Erythroblast (primary cell): ENCODE measurements around the gene TMEM170B.
"Not testable (repeated sequence)": the region's sequence is repeated elsewhere in the genome, so short reads cannot be mapped to it uniquely, and the experiment has no call there.

Source experiments
- DNase-seq, 2 experiments: peaks; one replicate each; lab custom pipeline; 2025; lab: John Stamatoyannopoulos, UW
- GATA1 ChIP-seq: IDR thresholded peaks from 2 replicates; pipeline ENCODE4 v1.6.1; 2011; ENCODE audit warnings: low read depth, mild to moderate bottlenecking, control low read depth, low read length, moderate library complexity
- POLR2A ChIP-seq: IDR thresholded peaks from 2 replicates; pipeline ENCODE4 v1.6.1; 2011; ENCODE audit warnings: mild to moderate bottlenecking, low read length

Gene TMEM170B

GRCh38 chr6:11538819-11539468 is 1.4 kb downstream of the TMEM170B start:
- no peak for DNase-seq
- TF ChIP-seq POLR2A (no peak), GATA1 (no peak)

DNA sequence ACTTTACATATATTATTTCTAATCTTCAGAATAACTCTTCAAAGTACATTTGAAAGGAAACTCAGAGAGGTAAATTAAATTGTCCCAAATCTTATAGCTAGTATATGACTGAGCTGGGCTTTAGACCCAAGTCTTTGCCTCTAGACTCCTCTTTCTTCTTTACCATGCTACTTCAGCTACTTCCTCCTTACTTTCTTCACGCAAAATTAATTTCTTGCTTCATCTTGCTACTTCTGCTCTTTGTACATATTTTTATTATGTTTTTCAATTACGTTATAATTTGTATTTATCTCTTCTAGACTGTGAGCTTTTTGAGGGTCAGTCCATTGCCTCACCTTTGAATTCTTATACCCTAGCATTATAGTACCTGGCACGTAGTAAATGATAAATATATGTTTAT is 5.3 kb downstream of the TMEM170B start:
- DNase-seq: no peak
- TF ChIP-seq POLR2A (no peak), GATA1 (no peak)

DNA sequence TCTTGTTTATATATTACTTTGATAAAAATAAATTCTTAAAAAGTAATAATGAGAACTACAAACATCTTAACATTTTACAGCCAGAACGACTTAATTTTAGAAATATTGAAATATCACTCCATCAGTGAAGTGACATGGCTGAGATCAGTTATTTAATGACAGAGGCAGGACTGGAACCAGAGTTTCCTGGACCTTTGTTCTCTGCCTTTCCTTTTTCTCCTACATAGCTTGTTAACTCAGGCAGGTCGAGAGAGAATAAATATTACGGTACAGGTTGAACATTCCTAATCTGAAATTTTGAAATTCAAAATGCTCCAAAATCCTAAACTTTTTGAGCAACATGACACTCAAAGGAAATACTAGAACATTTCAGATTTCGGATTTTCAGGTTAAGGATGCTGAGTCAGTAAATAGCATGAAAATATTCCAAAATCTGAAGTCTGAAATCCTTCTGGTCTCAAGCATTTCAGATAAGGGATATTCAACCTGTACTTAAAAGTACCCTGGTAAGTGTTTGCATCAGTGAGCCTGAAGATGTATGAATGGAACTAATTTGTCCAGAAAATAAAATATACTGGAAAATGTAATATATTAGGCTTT is 6.5 kb downstream of the TMEM170B start:
- TF ChIP-seq GATA1 (no peak), POLR2A (no peak)
- DNase-seq: no peak

- not testable (repeated sequence) for DNase-seq
These were observed 10.3 kb downstream of the TMEM170B start for GRCh38 chr6:11547846-11548245.

GRCh38 chr6:11548578-11548977 is 11.0 kb downstream of the TMEM170B start:
- not testable (repeated sequence) for DNase-seq

DNA sequence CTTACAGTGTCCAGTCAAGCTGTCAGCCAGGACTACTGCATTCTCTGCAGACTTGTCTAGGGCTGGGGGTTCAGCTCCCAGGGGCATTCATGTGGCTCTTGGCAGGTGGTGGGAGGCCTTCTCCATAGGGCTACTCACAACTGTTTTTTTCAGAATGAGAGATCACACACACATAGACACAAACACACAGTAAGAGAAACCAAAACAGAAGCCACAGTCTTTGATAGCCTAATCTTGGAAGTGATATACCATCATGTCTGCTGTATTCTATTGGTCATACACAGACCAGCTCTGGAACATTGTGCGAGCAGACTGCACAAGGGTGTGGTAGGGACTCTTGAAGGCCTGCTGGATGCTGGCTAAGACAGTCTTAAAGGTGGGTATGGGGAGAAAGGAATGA is 13.5 kb downstream of the TMEM170B start:
- no peak for TF ChIP-seq POLR2A
- no peak for TF ChIP-seq GATA1
- DNase-seq: no peak

DNA sequence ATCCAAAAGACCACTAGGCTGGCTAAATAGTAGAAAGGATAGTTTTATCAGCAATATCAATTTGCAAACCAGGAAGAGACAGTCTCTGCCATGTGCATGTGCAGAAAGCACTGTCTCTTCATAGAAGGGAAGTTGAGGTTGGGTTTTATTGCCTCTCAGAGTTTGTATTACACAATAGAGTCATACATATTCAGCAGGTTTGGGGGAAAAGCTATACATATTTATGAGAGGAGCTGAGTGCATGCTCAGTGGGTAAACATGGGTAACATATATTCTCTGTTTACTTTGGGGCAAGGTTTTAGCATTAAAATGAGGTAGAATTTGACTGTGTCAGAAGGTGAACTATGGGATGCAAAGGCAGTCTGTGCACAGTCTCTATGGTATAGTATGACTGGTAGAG is 14.9 kb downstream of the TMEM170B start:
- DNase-seq: no peak

DNA sequence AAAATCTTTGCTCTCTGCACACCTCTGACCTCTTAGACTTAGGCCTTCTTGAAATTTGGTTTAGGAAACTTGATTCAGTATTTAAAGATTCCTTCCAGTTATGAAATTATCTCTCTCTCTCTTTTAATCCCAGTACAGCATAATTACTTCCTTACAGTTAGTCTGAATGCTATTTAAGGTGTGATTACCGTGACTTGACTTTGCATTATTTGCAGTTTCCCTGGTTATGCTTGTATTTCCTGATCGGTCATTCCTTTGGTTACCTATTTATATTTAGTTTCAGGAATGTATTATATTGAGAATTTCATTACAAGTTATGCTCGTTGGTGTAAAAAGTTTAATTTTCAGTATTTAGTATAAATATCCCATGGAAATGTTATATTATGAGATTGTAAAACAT is 16.3 kb downstream of the TMEM170B start:
- TF ChIP-seq GATA1 (no peak), POLR2A (no peak)
- DNase-seq: no peak

More for the DNA sequence above, 14.9 kb downstream of the TMEM170B start:
- no peak for TF ChIP-seq POLR2A
- no peak for TF ChIP-seq GATA1

- no peak for TF ChIP-seq POLR2A
- no peak for TF ChIP-seq GATA1
- no peak for DNase-seq
These were observed 18.8 kb downstream of the TMEM170B start for GRCh38 chr6:11556309-11556708.

GRCh38 chr6:11563793-11564192 is 26.2 kb downstream of the TMEM170B start:
- TF ChIP-seq GATA1 (no peak), POLR2A (no peak)
- DNase-seq: no peak

- no peak for DNase-seq
- TF ChIP-seq POLR2A (no peak), GATA1 (no peak)
These were observed 29.1 kb downstream of the TMEM170B start for GRCh38 chr6:11566609-11567008.

- no peak for DNase-seq
These were observed 33.5 kb downstream of the TMEM170B start for GRCh38 chr6:11571073-11571472.

GRCh38 chr6:11575408-11576033 is 38.0 kb downstream of the TMEM170B start:
- peak; percentile 66 to 74 for DNase-seq
- TF ChIP-seq GATA1: no peak
- TF ChIP-seq POLR2A: no peak

More at GRCh38 chr6:11571073-11571472, 33.5 kb downstream of the TMEM170B start:
- TF ChIP-seq POLR2A (no peak), GATA1 (no peak)

- TF ChIP-seq GATA1 (no peak), POLR2A (no peak)
- no peak for DNase-seq
These were observed 43.3 kb downstream of the TMEM170B start for GRCh38 chr6:11580686-11581405.

GRCh38 chr6:11584244-11584643 is 46.7 kb downstream of the TMEM170B start:
- DNase-seq: no peak
- TF ChIP-seq POLR2A: no peak
- no peak for TF ChIP-seq GATA1
